Measurements from ENCODE around the gene DAP. TPM values are rescaled to one million over a fixed set of nuclear protein-coding genes. Genes with fewer than 3 reads are reported as not detected.
"Not testable (repeated sequence)": the region's sequence is repeated elsewhere in the genome, so short reads cannot be mapped to it uniquely, and the experiment has no call there.

The DAP gene
- polyA plus RNA-seq, 1 donor = 47.3 TPM

- no peak for DNase-seq (ENCODE audit: low read depth)
Observed at GRCh38 chr5:10672146-10673016, 88.7 kb downstream of the DAP start.

GRCh38 chr5:10671041-10672008 lies 89.7 kb downstream of the DAP start:
- no peak for DNase-seq (ENCODE audit: low read depth)

- no peak for DNase-seq (ENCODE audit: low read depth)
Observed at GRCh38 chr5:10669983-10670382, 91.1 kb downstream of the DAP start.

- DNase-seq (ENCODE audit: low read depth) = no peak
Observed at GRCh38 chr5:10668697-10669096, 92.3 kb downstream of the DAP start.

- no peak for DNase-seq (ENCODE audit: low read depth)
Observed at GRCh38 chr5:10667431-10668057, 93.5 kb downstream of the DAP start.

DNA sequence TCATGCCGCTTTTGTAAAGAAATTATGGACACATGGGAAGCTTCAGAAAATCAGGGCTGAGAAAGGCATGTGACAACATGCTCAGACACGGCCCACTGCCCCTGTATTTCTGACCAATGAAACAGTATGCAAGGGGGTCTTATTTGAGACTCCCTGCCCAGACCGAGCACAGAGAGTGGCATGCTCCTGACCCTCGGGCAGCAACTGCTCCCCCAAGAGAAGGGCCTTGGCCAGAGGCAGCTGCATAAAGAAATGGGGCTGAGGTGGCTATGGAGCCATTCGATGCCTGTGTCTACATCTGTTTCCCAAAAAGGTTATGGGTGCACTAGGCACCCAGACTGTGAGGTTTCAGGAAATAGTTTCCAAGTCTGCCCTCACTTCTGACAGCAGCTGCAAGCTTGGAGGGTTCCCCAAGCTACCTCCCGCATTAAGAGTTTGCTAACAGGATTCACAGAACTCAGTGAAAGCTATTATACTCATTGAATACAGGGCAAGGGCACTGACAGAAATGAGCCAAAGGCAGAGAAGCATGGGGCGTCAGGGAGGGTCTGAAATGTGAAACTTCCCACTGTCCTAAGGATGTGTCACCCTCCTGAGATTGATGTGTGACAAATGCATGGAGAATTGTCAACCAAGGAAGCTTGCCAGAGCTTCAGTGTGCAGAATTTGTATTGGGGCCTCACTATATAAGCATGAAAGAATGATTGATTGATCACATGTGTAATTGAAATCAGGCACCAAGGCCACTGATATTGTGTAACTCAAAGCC lies 94.3 kb downstream of the DAP start:
- DNase-seq (ENCODE audit: low read depth) = no peak

DNA sequence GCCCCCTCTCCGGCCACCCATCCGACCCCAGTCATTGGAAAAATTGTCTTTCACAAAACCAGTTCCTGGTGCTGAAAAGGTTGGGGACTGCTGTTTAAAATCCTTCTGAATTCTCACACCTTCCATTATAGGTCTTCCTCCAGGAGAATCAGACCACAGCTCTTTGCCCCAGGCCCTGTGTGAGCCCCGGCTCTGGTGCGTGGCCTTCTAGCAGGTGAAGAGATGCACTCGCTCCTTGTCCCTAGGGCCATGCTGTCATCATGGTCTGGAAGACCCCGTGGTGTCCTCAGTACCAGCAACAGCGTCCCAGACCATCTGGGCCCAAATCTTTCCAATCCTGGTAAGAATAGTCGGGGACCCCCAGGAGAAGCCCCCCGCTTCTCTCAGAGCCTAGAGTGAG lies 95.2 kb downstream of the DAP start:
- DNase-seq (ENCODE audit: low read depth) = no peak

DNA sequence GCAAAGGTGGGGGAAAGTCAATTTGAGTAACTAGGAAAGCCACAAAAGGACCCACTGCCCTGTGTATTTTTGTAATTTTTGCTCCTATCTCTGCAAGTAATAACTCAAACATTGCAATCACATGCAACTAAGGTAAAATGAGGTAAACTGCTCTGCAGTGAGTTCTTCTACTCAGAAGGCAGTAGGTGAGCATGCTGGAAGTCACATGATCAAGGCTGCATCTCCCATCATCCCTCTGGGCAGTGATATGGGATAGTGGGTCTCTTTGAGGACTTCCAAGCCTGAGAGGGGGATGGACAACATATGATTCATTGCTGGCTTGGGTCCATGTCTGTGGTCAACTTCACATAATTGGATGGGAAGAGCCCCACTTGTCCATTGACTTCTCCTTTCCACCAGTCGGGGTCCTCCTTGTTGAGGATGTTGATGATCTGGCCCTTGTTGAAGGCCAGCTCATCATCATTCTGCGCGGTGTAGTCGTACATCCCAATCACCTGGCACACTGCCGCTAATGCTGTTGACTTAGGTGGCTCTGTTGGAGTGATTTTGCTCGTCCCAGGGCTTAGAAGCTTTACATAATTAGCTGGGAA lies 96.8 kb downstream of the DAP start:
- DNase-seq (ENCODE audit: low read depth) = not testable (repeated sequence)

DNA sequence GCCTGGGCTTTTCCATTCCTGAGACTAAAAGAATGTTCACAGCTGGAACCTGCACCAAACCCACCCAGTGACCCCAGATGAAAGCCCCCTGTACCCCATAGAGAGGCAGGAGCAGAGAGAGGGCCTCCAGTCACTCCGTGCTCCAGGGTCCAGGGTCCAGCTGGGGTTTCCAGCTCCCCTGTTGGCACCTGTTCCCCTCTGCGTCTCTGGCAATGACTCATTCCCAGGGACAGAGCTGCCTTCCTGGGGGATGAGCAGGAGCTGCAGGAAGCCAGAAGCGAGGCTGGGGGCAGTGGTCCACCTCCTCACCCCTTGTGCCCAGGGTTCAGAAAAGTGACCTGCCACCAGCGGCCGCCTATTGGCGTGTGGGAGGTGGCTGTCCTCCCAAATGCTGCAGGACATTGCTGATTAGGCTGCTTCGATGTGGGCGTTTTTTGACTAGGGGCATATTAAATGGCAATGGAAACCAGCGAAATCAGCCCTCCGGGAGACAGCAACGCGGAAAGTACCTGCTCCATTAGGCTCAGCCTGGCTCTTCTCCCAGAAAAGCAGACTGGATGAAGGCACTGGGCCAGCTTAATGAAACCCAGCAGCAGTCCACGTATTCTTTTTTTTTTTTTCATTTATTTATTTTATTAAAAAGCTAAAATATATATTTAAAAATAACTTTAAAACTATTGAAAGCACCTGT lies 97.4 kb downstream of the DAP start:
- peak; percentile 35 for DNase-seq (ENCODE audit: low read depth)

DNA sequence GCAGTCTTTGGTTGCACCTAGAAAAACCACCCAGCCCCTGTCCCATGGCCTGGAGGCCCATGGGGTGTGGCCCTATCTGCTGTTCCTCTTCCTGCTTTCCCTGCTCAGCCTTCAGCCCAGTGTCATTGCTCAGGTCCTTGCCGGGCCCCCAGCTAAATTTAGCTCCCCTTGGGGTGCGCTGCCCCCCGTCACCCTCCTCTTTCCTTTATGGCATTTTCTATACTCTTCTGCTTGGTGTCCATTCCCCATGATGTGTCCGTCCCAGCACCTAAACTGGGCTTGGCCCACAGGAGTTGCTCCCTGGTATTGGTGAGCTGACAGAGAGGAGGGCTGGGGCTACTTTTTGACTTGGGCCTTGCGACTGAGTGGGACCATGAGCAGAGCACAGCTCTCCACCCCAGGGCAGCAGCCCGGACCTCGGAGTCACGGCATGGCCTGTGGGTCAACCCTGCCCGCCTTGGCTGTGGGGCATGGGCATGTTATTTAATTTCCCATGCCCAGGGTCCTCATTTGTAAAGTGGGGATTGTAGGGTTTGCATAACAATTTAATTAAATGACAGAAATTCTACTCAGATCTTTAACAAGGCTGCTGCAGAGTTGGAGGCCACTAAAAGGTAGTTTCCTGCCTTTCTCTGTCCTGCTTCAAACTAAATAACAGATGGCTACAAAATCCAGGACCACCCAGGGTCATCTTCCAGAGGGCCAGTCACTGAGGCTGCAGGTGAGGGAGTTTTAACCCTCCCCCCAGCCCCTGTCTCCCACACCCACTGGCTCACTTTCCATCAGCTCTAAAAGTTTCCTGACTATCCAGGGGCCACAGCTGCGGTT lies 98.2 kb downstream of the DAP start:
- DNase-seq (ENCODE audit: low read depth) = no peak

- no peak for DNase-seq (ENCODE audit: low read depth)
Observed at GRCh38 chr5:10662083-10662482, 99.0 kb downstream of the DAP start.

DNA sequence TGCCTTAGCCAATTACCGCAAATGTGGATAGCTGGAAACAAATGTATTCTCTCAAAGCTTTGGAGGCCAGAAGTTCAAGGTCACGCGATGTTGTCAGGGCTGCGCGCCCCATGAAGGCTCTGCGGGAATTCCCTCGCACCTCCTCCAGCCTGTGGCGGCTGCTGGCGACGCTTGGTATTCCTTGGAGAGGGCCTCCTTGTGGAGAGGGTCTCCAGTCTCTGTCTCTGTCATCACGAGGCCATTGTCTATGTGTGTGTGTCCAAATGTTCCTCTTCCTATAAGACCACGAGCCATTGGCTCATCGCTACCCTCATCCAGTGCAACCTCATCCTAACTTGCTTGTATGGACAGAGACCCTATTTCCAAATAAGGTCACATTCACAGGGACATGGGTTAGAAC lies 99.6 kb downstream of the DAP start:
- DNase-seq (ENCODE audit: low read depth) = no peak

DNA sequence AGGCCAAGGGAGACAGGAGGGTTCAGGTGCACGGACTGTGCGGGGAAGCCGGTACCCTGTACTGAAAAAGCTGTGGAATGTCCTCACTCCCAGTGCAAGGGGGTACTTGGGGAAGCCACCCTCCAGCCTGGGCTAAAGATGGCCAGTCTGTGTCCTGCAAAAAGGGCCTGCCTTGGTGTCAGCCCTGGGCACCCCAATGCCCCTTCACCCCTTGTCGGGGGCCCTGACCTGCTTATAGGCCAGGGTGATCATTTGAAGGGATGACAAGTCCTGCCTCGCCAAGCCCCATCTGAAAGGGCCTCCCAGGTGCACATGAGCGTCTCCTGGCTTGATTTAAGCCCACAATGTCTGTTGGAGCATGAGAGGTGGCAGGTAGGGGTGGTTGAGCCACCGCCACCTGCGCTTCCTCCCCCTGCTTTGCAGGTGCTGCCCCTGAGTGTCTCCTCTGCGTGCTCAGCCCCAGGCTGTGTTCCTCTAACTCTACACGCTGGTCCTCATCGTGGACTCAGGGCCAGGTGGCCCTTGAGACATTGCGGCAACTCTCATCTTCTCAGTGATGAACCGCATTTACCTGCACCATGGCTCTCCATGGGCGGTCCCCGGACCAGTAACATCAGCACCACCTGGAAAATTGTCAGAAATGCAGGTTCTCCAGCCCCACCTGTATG lies 100.2 kb downstream of the DAP start:
- DNase-seq (ENCODE audit: low read depth) = no peak

DNA sequence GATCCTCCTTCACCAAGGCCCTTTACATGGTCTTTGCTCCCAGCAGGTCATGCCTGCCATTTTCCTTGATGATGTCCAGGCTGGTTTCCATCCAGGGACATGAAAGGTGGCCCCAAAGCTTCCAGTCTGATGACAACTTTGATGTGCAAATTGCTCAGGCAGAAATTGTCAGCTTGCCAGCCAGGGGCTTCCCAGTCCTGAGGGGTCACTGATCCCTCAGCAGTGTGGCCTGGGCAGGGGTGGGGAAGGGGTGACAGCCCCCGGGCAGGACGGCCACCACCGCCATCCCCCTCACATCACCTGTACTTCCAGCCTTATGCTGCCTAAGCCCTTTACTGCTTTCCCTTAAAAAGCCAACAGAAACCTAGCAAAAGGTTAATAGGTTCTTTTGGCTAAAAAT lies 100.9 kb downstream of the DAP start:
- DNase-seq (ENCODE audit: low read depth) = no peak

DNA sequence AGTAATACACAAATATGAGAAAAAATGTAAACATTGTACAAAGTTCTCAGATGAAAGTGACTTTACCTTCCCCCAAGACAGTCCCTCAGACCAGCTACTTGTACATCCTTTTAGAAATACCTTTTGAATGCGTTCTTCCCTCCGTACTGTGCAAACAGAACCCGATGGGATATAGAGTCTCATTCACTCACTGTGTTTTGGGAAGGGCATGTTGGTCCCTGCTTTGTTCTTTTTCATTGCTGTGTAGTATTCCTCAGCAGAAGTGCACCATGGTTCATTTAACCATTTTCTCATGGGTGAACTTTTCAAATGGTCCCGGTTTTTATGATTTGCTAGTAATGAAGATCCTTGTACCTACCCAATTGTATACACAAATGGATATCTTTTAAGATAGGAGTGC lies 102.8 kb downstream of the DAP start:
- DNase-seq (ENCODE audit: low read depth) = no peak

DNA sequence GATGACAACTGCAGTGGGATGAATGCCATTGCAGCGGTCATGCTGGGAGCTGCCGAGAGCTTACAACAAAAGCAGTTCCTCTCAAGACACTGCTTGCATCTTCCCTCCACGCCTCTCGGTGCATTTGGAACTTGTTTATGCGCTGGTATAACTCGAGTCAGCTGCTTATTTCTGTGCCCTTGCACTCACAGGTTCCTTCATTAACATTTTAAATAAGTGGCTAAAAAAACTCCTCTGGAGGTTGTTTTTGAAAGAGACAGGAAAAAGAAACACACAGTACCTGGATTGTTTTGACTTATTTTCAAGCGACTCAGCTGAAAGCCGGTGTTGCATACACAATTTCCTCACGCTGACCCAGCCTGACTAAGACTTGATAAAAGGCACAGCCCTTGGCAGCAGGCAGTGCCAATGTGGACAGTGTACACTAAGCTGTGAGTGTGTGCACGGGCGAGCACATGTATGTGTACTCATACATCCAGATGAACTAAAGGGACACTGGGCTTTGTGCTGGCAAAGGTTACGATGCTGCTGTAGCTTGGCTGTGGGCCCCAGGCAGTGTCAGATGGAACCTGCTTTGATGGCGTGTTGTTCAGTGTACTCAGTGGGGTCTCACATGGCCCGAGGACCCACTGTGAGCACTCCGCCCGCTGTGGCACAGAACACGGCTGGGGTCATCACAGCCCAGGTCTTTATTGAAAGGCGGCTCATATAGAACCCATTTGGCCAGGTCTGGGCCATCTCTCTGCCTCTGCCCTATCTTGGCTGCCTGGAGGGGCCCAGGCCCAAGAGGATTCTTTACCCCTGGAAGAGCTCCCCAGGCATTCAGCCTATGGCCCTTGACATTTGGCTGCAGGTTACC lies 104.8 kb downstream of the DAP start:
- DNase-seq (ENCODE audit: low read depth) = no peak

DNA sequence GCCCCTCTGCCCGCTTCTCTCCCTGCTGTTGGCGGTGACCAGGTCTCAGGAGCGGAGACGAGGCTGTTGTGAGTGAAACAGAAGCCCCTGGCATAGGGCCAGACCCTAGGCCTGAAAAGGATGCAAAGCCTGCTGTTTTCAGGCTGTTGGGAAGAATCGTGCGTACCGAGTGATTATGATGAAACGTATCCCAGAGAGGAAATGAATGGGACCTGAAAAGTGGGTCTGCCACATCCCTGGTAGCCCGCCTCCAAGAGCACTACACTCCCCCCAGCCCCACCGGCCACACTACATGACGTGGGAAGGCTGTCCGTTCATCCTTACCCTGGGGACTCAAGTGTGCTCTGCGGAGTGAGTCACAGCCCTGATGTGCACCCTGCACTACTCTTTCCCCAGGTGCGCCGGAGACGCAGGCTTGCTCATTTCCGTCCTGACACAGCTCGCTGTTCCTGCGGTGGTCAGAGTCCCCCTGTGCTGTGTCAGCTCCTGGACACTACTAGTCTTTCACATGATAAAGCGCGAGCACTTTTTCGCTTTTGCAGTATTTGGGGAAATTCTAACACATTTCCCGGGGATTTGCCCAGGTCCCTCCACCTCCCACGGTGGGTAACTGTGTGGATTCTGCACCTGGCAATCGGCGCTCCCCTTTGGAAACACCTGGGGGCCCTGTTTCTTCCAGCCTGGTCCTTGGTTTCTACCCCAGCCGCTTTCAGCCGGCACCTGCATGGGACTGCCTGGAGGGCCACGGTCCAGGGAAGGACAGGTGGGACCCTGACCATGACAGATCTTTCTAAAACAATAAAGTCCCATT lies 105.7 kb downstream of the DAP start:
- DNase-seq (ENCODE audit: low read depth) = no peak

Measured in forelimb muscle (tissue), 1 donor.